IMR-90 (cell line): ENCODE data around the gene SPRR3. TPM values are rescaled to one million over a fixed set of nuclear protein-coding genes. Genes with fewer than 3 reads are reported as not detected.
"Not testable (repeated sequence)": the region's sequence is repeated elsewhere in the genome, so short reads cannot be mapped to it uniquely, and the experiment has no call there.

Experiments used
- ATAC-seq: fragments of 200-7000 bp; cut with Tn5 transposase; 2 replicates; pipeline ENCODE4 v1.9.1; 2020; ENCODE audit warnings: low read depth, mild to moderate bottlenecking, moderate library complexity
- BruUV-seq: library from RNA; stranded (reverse); fragments of 400-500 nt; replicated peaks from 2 replicates; lab custom pipeline; 2021; lab: Mats Ljungman, UMichigan
- CTCF ChIA-PET: fragments of 300-600 bp; formaldehyde crosslinking; extraction: SDS; loops from one replicate; lab custom pipeline; 2021; ENCODE audit warnings: antibody characterized with exemption; lab: Yijun Ruan, JAX
- POLR2A ChIA-PET: fragments of 300-600 bp; sonication (Branson Sonifier 250); formaldehyde crosslinking; loops from one replicate; lab custom pipeline; 2022; ENCODE audit warnings: antibody characterized with exemption; ENCODE audit not compliant: unreplicated experiment; lab: Charles Lee
- DNase-seq: peaks from one replicate; pipeline ENCODE4 v3.0.0; 2013
- H2AFZ ChIP-seq: replicated peaks from 2 replicates; pipeline ENCODE3; 2013; ENCODE audit warnings: low read length, mild to moderate bottlenecking; ENCODE audit not compliant: poor library complexity
- H2AK5ac ChIP-seq: 2 replicates; pipeline ENCODE4 v1.6.1; 2013; ENCODE audit warnings: low read depth, low read length, inconsistent platforms
- H2AK9ac ChIP-seq: replicated peaks from 2 replicates; pipeline ENCODE3; 2013; ENCODE audit warnings: mild to moderate bottlenecking, low read depth, low read length, moderate library complexity; ENCODE audit not compliant: poor library complexity
- H2BK120ac ChIP-seq: 2 replicates; pipeline ENCODE4 v1.6.1; 2013; ENCODE audit warnings: low read depth, low read length, inconsistent platforms
- H2BK15ac ChIP-seq: 3 replicates; pipeline ENCODE4 v1.6.1; 2013; ENCODE audit warnings: low read depth, low read length, inconsistent platforms
- H2BK20ac ChIP-seq: 2 replicates; pipeline ENCODE4 v1.6.1; 2013; ENCODE audit warnings: low read depth, mild to moderate bottlenecking, inconsistent platforms, low read length, moderate library complexity
- H2BK5ac ChIP-seq: 2 replicates; pipeline ENCODE4 v1.6.1; 2013; ENCODE audit warnings: mild to moderate bottlenecking, low read depth, low read length, inconsistent platforms; ENCODE audit not compliant: poor library complexity, severe bottlenecking
- H3K14ac ChIP-seq: replicated peaks from 2 replicates; pipeline ENCODE4 v1.6.1; 2013; ENCODE audit warnings: low read depth, low read length, inconsistent platforms
- H3K18ac ChIP-seq: 2 replicates; pipeline ENCODE4 v1.6.1; 2013; ENCODE audit warnings: low read depth, low read length, control low read depth
- H3K23ac ChIP-seq: 2 replicates; pipeline ENCODE4 v1.6.1; 2013; ENCODE audit warnings: low read depth, low read length, inconsistent platforms
- H3K27ac ChIP-seq: 2 replicates; pipeline ENCODE4 v1.5.1; 2013; ENCODE audit warnings: mild to moderate bottlenecking, control low read depth, low read length; ENCODE audit not compliant: insufficient read depth
- H3K27me3 ChIP-seq: 2 replicates; pipeline ENCODE4 v1.6.1; 2013; ENCODE audit warnings: low read length; ENCODE audit not compliant: control insufficient read depth, insufficient read depth
- H3K36me3 ChIP-seq: 2 replicates; pipeline ENCODE4 v1.6.1; 2013; ENCODE audit warnings: low read length, mixed read lengths; ENCODE audit not compliant: control insufficient read depth, insufficient read depth
- H3K4ac ChIP-seq: 2 replicates; pipeline ENCODE4 v1.6.1; 2013; ENCODE audit warnings: low read depth, low read length, inconsistent platforms
- H3K4me1 ChIP-seq: 2 replicates; pipeline ENCODE4 v1.6.1; 2013; ENCODE audit warnings: low read length, mixed read lengths; ENCODE audit not compliant: control insufficient read depth, insufficient read depth
- H3K4me2 ChIP-seq: 2 replicates; pipeline ENCODE4 v1.6.1; 2013; ENCODE audit warnings: low read depth, mild to moderate bottlenecking, control low read depth, low read length, moderate library complexity
- H3K4me3 ChIP-seq: 2 replicates; pipeline ENCODE4 v1.5.1; 2013; ENCODE audit warnings: low read depth, mild to moderate bottlenecking, control low read depth, low read length, moderate library complexity; ENCODE audit not compliant: insufficient read depth
- H3K56ac ChIP-seq: 2 replicates; pipeline ENCODE4 v1.6.1; 2013; ENCODE audit warnings: low read length, inconsistent platforms; ENCODE audit not compliant: insufficient read depth; ENCODE audit errors: extremely low read depth
- H3K79me1 ChIP-seq, 2 experiments: 2 replicates each; pipeline ENCODE4 v1.6.1; 2013; ENCODE audit warnings: low read length in 2 of 2, inconsistent platforms in 1 of 2, low read depth in 1 of 2
- H3K9ac ChIP-seq: 2 replicates; pipeline ENCODE4 v1.6.1; 2013; ENCODE audit warnings: low read depth, low read length, control low read depth
- H3K9me1 ChIP-seq: 2 replicates; pipeline ENCODE4 v1.6.1; 2013; ENCODE audit warnings: low read length, inconsistent platforms; ENCODE audit not compliant: insufficient read depth
- H3K9me3 ChIP-seq: 2 replicates; pipeline ENCODE4 v1.6.1; 2013; ENCODE audit warnings: low read length; ENCODE audit not compliant: control insufficient read depth, insufficient read depth
- H4K20me1 ChIP-seq: 2 replicates; pipeline ENCODE4 v1.6.1; 2013; ENCODE audit warnings: low read length, inconsistent platforms; ENCODE audit not compliant: insufficient read depth
- H4K5ac ChIP-seq: 2 replicates; pipeline ENCODE4 v1.6.1; 2013; ENCODE audit warnings: mild to moderate bottlenecking, low read depth, low read length, control low read depth
- H4K8ac ChIP-seq, 2 experiments: 2 replicates each; pipeline ENCODE4 v1.6.1; 2013; ENCODE audit warnings: low read depth in 2 of 2, low read length in 2 of 2, control low read depth in 1 of 2, inconsistent platforms in 1 of 2
- H4K91ac ChIP-seq: 2 replicates; pipeline ENCODE4 v1.6.1; 2013; ENCODE audit warnings: low read depth, low read length, inconsistent platforms; ENCODE audit not compliant: insufficient read depth
- WGBS, 2 experiments: methylation state at CpG; one replicate each; pipeline versions ENCODE4 v1.1.5 to v1.1.7; 2013; ENCODE audit warnings: missing lambda C conversion rate in 2 of 2; ENCODE audit not compliant: insufficient read length in 1 of 2; ENCODE audit errors: extremely low coverage in 2 of 2; 5-methylcytosine and 5-hydroxymethylcytosine counted together
- dilution Hi-C: fragments of 300-500 bp; cut with HindIII; formaldehyde crosslinking; loops from one replicate; pipeline ENCODE4 v1.14.3; 2018; ENCODE audit warnings: low sequenced_read_pairs; ENCODE audit not compliant: unreplicated experiment
- in situ Hi-C: fragments of 300-500 bp; cut with MboI; formaldehyde crosslinking; loops from 3 replicates; pipeline ENCODE4 v1.14.3; 2019; ENCODE audit warnings: low sequenced_read_pairs, inconsistent platforms, mixed read lengths
- intact Hi-C: fragments of 100-400 bp; cut with micrococcal nuclease; formaldehyde crosslinking; loops from 2 replicates; pipeline ENCODE4 v1.10.0; 2022
- polyA plus RNA-seq, 3 experiments: library from polyadenylated mRNA; depleted of rRNA; stranded (reverse); fragments of >200 nt; gene quantifications; 2 replicates each; pipeline ENCODE4 v1.2.3, GENCODE V29; 2012; ENCODE audit warnings: low replicate concordance in 1 of 3
- total RNA-seq: library from RNA; depleted of rRNA; stranded (reverse); fragments of >200 nt; gene quantifications from 2 replicates; pipeline ENCODE4 v1.2.3, GENCODE V29; 2012

Gene SPRR3
- total and polyA plus RNA-seq, 2 of the 4 experiments (the other 2 are of a cell fraction): not detected

GRCh38 chr1:153022340-153022739 is 20.8 kb downstream of the SPRR3 start:
- DNase-seq, dilution Hi-C loops: not testable (repeated sequence)
- 0% methylated on average over 2 of the region's 9 CpGs; no CpG with 5 or more reads in 1 of the 2 experiments for WGBS, 2 experiments

More at GRCh38 chr1:153022340-153022739, 20.8 kb downstream of the SPRR3 start:
- H3K4me2 ChIP-seq, H2BK5ac ChIP-seq, H2BK15ac ChIP-seq, H3K14ac ChIP-seq, H3K27me3 ChIP-seq, H3K9me3 ChIP-seq, POLR2A ChIA-PET, BruUV-seq, intact Hi-C loops, H2AFZ ChIP-seq, H3K27ac ChIP-seq, H3K79me1 ChIP-seq, H3K56ac ChIP-seq, H4K20me1 ChIP-seq, H4K8ac ChIP-seq, ATAC-seq, H2BK120ac ChIP-seq, H4K5ac ChIP-seq, H3K4me1 ChIP-seq, H2AK5ac ChIP-seq, in situ Hi-C loops, CTCF ChIA-PET, H4K91ac ChIP-seq, H2BK20ac ChIP-seq, H3K18ac ChIP-seq, H2AK9ac ChIP-seq, H3K9me1 ChIP-seq, H3K9ac ChIP-seq, H3K4ac ChIP-seq, H3K36me3 ChIP-seq, H3K23ac ChIP-seq, H3K4me3 ChIP-seq: not testable (repeated sequence)
